ENCODE data around the gene CDK9.

- TF ChIP-seq CTCF (conservative IDR thresholded peaks at IDR 0.05; ENCODE audit: low read depth, low read length) (no peak), RAD21 (IDR thresholded peaks at IDR 0.05; ENCODE audit: low read length) (no peak)
Measured at GRCh38 chr9:127822108-127822507, 36.3 kb downstream of the CDK9 start.
